ENCODE measurements around the gene B3GALT6.

Gene B3GALT6

DNA sequence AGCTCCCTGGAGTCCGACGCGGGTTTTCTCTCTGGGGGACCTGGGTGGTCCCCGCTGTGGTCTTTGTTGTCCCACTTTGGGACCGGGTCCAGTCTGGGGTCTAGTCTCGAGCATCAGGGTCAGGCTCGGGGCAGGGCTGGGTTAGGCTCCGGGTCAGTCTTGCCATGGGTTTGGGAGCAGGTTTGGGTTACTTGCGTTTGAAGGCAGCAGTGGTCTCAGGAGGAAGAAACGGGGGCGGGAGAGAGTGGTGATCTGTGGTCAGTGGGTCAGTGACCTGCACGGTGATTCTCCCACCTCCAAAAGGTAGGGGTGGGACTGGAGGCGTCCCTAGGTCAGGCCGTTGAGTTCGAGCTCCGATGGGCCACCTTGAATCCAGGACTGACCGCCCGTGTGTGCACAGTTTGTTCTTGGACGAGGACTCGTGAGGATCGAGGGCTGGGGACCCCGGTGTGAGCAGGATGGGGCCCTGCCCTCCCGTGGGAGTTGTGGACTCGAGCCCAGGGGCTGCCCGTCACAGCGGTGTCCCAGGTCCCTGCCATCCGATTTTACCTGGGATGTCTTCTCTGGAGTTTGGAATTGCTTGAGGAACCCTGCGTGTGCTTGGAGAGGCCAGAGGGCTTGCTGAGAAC is 2.3 kb downstream of the B3GALT6 start:
- DNase-seq = no peak

DNA sequence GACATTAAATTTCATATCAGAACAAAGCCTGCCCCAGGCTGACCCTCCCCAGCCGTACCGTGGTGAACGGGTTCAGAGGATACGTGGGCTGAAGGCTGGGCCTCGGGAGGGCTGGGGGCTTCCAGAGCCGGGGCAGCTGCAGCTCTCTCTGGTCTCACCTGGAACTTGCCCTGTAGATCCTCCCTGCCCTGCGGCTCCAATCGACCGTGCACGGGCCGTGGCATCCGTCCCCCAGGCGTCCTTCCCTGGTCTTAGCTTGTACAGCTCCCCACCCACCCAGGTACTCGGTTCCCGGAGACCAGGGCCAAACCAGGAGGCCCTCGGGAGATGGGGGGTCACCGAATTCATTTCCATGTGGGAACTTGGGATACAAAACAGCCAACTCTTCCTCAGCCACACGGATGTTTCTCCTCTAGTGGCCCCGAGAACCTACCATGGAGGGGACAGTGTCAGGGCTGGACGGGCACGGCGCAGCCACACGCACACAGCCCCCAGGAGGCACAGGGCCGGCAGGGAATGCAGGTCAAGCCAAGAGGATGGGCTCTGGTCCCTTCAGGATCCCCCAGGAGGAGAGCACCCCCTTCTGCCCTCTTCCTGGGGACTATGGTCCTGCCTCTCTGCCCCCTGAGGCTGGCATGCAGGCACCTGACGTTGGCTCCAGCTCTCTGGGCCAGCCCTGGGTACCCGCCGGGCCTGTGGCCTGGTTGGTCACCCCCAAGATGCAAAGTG is 3.1 kb downstream of the B3GALT6 start:
- no peak for DNase-seq

- DNase-seq = no peak
Measured at GRCh38 chr1:1236176-1236763, 4.2 kb downstream of the B3GALT6 start.

DNA sequence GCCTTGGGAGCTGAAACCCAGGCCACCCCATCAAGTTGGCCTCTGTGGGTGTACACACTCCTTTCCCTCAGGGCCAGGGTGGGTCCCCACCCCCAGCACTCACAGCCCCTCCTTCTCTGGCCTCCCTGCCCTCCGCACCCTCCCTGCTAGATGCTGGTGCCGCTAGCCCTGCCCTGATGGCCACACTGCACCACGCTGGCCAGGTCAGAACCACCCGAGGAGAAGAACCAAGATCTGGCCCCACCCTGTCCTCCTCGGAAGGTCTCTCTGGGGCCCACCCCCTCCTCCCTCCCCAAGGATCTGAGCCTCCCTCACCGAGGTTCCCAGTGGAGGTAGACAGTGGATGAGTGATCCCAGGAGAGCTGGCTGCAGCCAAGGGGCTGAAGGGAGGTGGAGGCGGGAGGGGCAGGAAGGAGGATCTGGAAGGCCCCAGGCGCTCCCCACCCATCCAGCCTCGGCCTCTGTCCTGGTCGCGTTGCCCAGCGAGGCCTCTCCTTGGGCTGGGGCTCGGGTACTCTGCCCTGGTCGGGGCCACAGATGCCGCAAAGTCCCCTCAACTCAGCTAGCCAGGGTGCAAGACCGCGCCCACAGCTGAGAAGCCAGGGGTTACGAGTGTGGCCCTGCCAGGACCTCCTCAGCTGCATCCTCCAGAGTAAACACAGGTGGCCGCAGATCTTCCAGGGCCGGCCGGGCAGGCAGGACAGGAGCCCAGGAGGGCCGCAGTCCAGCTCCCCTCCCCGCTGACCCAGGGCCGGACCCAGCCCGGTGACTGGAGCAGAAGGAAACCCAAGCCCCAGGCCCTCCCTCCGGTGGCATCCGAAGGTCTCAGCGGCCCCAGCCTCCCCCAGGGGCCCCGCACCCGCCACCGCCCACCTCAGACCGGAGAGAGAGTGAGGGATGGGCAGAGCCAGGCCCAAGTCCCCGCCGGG is 5.2 kb downstream of the B3GALT6 start:
- DNase-seq = no peak

- DNase-seq = no peak
Measured at GRCh38 chr1:1237874-1238701, 6.1 kb downstream of the B3GALT6 start.

- no peak for DNase-seq
Measured at GRCh38 chr1:1238702-1239178, 6.7 kb downstream of the B3GALT6 start.

DNA sequence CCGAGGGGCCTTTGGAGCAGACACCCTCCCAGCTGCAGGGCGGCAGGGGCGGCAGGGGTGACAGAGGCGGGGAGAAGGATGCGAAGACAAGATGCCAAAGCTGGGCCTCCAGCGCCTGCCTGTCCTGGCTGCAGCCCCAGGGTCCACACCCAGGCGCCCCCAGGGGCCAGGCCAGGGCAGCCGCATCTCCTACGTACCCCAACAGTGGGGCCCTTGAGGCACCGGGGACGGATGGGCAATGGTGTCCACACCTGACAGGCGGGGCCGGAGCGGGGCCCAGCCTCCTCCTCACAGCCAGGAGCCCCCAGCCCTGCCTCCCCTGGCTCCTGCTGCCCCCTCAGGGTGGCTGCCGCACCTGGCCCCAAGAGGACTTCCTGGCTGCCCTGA is 7.2 kb downstream of the B3GALT6 start:
- no peak for DNase-seq

GRCh38 chr1:1239614-1240347 is 7.7 kb downstream of the B3GALT6 start:
- DNase-seq = no peak

DNA sequence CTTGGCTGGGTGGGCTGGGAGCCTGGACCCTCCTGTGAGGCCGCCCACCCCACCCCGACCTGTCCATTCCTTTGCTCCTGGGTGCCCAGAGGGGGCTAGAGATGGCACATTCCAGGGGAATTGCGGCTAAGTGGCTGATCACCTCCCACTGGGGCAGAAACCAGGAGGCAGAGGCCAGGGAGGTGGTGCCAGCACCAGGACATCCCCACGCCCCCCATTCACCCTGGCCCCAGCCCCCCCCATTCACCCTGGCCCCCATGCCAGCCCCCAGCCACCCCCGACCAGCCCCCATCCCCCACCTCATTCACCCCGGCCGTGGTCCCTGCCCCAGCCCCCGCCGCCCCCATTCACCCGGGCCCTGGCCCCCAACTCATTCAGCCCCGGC is 8.3 kb downstream of the B3GALT6 start:
- no peak for DNase-seq

GRCh38 chr1:1240822-1241587 is 9.0 kb downstream of the B3GALT6 start:
- no peak for DNase-seq

- DNase-seq = no peak
Measured at GRCh38 chr1:1241588-1242219, 9.7 kb downstream of the B3GALT6 start.

DNA sequence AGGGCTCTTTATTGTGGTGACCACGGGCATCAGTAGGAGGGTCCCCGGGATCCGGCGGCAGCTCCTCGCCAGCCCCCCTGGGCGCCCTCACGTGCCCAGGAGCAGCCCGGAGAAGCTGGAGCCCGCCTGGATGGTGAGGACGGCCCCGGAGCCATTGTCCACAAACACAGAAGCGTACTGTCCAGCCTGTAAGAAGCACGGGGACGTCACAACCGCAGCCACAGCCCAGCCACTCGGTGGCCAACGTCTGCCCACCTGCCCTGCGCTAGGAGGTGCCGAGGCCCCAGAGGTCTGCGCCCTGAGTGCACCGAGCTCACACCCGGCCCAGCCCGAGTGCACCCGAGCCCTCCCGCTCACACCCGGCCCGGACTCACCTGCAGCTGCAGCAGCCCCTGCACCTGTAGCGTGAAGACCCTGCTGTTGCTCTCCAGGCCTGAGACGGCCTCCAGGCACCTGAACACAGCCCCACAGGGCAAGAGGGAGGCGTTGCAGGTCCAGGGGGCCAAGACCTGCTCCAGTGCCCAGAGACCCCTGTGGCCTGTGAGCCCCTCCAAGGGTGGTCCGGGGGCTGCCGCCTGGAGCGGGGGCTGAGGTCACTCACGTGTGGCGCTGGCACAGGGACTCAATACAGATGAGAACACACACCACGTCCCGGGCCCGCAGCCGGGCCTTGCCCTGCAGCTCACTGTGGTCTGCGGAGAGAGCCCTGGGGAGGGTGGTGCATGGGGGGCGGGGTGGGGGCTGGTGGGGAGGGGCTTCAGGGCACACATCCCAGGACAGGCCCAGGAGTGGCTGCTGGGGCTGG is 10.6 kb downstream of the B3GALT6 start:
- no peak for DNase-seq

DNA sequence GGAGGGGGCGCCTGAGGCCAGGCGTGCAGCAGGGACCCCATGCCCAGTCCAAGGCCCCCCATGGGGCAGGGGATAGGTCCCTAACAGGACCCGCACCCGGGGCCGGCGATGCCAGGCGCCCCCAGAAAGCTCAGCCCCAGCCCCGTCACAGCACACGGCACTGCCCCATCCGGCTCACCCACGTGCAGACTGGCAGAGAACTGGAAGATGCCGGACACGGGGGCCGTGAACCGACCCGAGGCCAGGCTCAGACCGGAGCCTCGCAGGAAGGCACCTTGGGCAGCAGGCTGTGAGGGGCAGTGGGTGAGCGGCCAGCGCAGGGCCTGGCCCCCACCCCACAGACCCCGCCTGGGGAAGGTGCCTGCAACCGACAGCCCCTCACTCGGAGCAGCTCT is 11.2 kb downstream of the B3GALT6 start:
- no peak for DNase-seq

- DNase-seq = no peak
Measured at GRCh38 chr1:1243807-1244191, 11.8 kb downstream of the B3GALT6 start.

DNA sequence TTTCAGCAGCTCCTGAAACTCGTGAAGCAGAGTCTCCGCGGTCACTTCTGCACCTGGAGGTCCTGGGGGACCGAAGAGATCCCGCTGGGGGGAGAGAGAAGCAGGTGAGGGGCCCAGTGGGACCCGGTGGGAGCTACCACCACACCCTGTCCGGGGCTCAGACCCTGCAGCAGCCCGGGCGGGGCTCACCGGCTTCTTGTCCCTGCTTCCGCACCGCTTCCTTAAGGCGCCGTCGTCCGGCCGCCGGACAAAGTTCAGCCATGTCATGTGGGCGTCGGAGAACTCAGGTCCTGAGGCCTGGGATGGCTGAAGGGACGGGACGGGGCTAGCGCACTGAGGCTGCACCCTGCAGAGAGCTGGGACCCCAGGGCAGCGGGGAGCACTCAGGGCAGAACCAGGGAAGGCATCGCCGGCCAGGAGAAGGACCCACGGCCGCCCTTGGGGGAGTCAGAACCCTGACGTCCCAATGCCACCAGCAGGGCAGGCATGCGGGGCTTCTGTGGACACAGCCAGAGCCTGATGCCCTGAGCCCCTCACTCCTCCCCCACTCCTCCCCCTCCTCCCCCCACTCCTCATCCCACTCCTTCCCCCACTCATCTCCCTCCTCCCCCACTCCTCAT is 12.3 kb downstream of the B3GALT6 start:
- no peak for DNase-seq

GRCh38 chr1:1245178-1245816 is 13.3 kb downstream of the B3GALT6 start:
- no peak for DNase-seq

DNA sequence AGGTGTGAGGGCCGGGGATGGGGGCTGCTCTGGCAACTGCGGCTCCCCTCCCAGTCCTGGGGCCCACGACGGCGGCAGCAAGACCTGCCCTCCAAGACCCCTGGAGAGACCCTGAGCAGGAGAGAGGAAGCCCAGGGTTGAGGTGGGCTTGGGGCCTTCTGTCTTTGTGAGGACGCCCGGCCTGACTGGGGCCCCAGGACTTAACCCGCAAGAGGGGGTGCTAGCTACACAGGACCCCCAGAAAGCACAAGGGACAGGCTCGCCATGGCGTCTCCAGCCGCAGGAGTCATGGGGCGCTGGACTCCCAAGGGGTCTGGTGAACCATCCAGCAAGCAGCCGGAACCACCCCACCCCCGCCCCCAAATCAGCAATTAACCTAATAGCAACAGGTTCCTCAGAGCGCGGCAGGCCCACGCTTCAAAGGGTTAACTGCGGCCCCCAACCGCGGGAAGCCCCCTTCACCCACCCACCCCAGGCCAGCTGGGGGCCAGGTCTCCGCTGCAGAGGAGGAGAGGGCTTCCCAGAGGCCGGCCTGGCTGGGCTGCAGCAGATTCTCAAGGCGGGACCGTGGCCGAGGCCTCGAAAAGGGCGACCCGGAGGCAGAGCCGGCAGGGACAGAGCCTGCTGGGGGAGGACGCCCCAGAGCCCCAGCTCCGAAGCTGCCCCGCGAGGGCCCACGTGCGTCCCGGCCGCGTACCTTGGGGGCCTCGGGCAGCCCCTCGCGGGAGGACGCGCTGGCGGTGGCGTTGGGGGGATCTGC is 14.0 kb downstream of the B3GALT6 start:
- DNase-seq = no peak
